HFFc6 (cell line): ENCODE data around the gene PHF21A. TPM values are rescaled to one million over a fixed set of nuclear protein-coding genes. Genes with fewer than 3 reads are reported as not detected.

Source experiments
- DNase-seq: peaks from one replicate; pipeline ENCODE4 v3.0.0-alpha.2; 2018
- H3K27ac Mint-ChIP-seq: 2 replicates; pipeline ENCODE4 v1.8.0; 2020; ENCODE audit warnings: mild to moderate bottlenecking, mixed read lengths
- H3K27me3 Mint-ChIP-seq: 2 replicates; pipeline ENCODE4 v1.8.0; 2021; ENCODE audit warnings: mild to moderate bottlenecking, moderate library complexity, mixed read lengths; ENCODE audit not compliant: insufficient read depth
- H3K36me3 Mint-ChIP-seq: 2 replicates; pipeline ENCODE4 v1.8.0; 2021; ENCODE audit warnings: low read depth, mixed read lengths
- H3K4me1 Mint-ChIP-seq: 2 replicates; pipeline ENCODE4 v1.8.0; 2020; ENCODE audit warnings: low read depth, mixed read lengths
- H3K4me3 Mint-ChIP-seq: 2 replicates; pipeline ENCODE4 v1.8.0; 2020; ENCODE audit warnings: mild to moderate bottlenecking, moderate library complexity, mixed read lengths
- H3K9me3 Mint-ChIP-seq: 2 replicates; pipeline ENCODE4 v1.8.0; 2020; ENCODE audit warnings: mild to moderate bottlenecking, mixed read lengths
- CTCF ChIP-seq: fragments of 200-600 bp; sonication (generic); IDR thresholded peaks from 2 replicates; pipeline ENCODE4 v1.5.0; 2021; ENCODE audit warnings: antibody characterized with exemption, mild to moderate bottlenecking
- total RNA-seq, 6 experiments: library from RNA; stranded (reverse); fragmentation: NEBNext Ultra II Directional; extraction: Animal tissue kit (Norgen Biotek cat#: 25700); gene quantifications; 2 replicates in 1 of 6; 3 replicates in 5 of 6; pipeline ENCODE4 v1.2.3, GENCODE V29; 2021

The PHF21A gene
- total RNA-seq, 6 experiments from 2014 or later, result 25.5 to 32.4 (median 26.2) TPM

GRCh38 chr11:45899086-45899447 is 222.2 kb downstream of the PHF21A start:
- H3K27ac Mint-ChIP-seq, result peak overlapping the region; percentile 80
- H3K4me3 Mint-ChIP-seq, result peak overlapping the region; percentile 76; the same call in 1 of the 2 replicates
- H3K27me3 Mint-ChIP-seq, result peaks cover 14% of the 10 kb centered on the region
- no peaks in the 10 kb centered on the region for H3K36me3 Mint-ChIP-seq
- peaks cover 6% of the 10 kb centered on the region for H3K4me1 Mint-ChIP-seq
- DNase-seq, result no peak
- no peaks in the 10 kb centered on the region for H3K9me3 Mint-ChIP-seq
- no peak for TF ChIP-seq CTCF

GRCh38 chr11:45897556-45897955 is 223.7 kb downstream of the PHF21A start:
- Mint-ChIP-seq H3K27me3 (peaks cover 26% of the 10 kb centered on the region), H3K4me1 (peaks cover 6% of the 10 kb centered on the region), H3K27ac (no peak overlapping the region), H3K4me3 (no peak overlapping the region), H3K9me3 (no peaks in the 10 kb centered on the region), H3K36me3 (no peaks in the 10 kb centered on the region)
- no peak for DNase-seq
- TF ChIP-seq CTCF, result no peak

- H3K9me3 Mint-ChIP-seq, result no peaks in the 10 kb centered on the region
- TF ChIP-seq CTCF, result no peak
- DNase-seq, result no peak
Observed at GRCh38 chr11:45896422-45896984, 224.8 kb downstream of the PHF21A start.

GRCh38 chr11:45895553-45896259 is 225.5 kb downstream of the PHF21A start:
- H3K27ac Mint-ChIP-seq, result no peak overlapping the region
- no peaks in the 10 kb centered on the region for H3K9me3 Mint-ChIP-seq
- no peak for DNase-seq
- H3K36me3 Mint-ChIP-seq, result no peaks in the 10 kb centered on the region
- TF ChIP-seq CTCF, result no peak
- H3K4me1 Mint-ChIP-seq, result peaks cover 4% of the 10 kb centered on the region
- peaks cover 34% of the 10 kb centered on the region for H3K27me3 Mint-ChIP-seq
- no peak overlapping the region for H3K4me3 Mint-ChIP-seq

More at GRCh38 chr11:45896422-45896984, 224.8 kb downstream of the PHF21A start:
- Mint-ChIP-seq H3K4me3 (no peak overlapping the region), H3K27me3 (peaks cover 31% of the 10 kb centered on the region), H3K27ac (no peak overlapping the region), H3K4me1 (peaks cover 6% of the 10 kb centered on the region), H3K36me3 (no peaks in the 10 kb centered on the region)

- Mint-ChIP-seq H3K36me3 (no peaks in the 10 kb centered on the region), H3K4me3 (no peak overlapping the region), H3K9me3 (no peaks in the 10 kb centered on the region), H3K27me3 (peaks cover 36% of the 10 kb centered on the region), H3K4me1 (no peaks in the 10 kb centered on the region), H3K27ac (no peak overlapping the region)
- TF ChIP-seq CTCF, result no peak
- DNase-seq, result no peak
Observed at GRCh38 chr11:45894555-45895247, 226.6 kb downstream of the PHF21A start.
